Stimulated activated CD4-positive, alpha-beta T cell treated with anti-CD3 and anti-CD28 coated beads, Interleukin-15, amount 100 ng/mL, for 24 hours (primary cell): Measurements from ENCODE around the gene BCL2L14.

ENCODE experiments used
- DNase-seq: peaks from one replicate; pipeline ENCODE4 v3.0.0-alpha.2; 2020

Gene BCL2L14

DNA sequence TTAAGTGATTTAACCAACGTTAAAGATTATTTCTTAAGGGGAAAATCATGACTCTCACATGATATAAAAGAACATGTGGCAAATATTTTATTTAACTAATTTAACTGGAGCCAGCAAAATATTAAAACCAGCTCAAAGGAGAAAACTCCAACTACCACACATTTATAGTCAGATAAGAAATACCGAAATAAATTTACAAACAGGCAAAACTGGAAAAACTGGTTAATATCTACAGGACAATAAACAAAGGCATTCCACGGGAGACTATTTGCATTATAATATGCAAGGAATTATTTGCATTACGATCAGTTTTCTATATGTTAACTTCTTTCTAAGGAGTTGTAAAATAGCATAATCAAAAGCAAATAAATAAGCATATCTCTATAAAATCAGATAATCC is 13.8 kb upstream of the BCL2L14 start:
- no peak for DNase-seq

DNA sequence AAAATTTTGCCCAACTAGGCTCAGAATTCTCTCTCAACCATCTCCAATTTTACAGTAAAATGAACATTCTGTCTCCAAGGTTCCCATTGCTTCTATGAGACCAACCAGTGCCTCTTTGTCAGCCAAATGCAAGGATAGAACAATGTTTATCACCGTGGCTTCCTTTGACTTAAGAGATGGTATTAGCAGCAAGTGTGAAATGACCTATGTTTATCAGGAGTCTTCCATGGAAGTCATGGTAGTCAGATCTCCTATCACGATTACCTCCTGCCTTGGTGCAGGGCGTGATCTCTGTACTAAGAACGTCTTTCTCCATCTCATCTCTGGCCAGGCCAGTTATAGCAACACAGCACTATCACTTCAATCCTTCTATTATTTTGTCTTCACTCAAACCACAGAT is 6.1 kb upstream of the BCL2L14 start:
- no peak for DNase-seq

DNA sequence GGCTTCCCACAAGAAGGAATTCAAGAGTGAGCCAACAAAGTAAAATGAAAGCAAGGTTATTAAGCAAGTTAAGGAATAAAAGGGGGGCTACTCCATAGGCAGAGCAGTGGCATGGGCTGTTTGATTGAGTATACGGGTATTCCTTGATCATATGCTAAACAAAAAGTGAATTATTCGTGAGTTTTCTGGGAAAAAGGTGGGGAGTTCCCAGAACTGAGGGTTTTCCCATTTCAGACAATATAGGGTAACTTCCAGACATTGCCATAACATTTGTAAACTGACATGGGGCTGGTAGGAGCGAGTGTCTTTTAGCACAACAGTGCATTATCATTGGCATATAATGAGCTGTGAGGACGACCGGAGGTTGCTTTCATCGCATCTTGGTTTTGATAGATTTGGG is 2.0 kb upstream of the BCL2L14 start:
- DNase-seq: no peak

DNA sequence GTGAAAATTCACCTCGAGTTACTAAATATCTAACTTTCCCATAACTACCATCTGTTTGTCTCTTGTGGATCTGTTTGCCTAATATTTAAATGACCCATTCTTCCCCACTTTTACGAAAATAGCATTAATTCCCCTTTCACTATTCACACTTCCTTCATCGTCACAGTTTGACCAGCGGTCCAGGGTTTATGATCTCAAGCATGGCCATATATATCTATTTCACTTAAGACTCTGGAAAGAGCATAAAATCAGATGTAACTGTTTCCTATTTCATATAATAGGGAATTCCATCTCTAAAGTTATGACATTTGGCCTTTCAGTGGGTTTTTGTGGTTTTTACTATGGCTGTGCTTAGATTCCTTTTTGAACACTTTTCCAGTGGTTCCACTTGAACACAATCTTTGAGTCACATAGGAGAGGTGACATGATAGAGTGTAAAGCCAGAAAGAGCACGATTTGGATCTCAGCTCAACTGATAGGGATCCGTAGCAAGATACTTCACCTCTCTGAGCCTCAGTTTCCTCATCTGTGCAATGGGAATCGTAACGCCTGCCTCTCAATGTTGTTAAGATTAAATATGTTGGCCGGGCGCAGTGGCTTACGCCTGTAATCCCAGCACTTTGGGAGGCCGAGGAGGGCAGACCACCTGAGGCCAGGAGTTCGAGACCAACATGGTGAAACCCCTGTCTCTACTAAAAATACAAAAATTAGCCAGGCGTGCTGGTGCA is 754 bp upstream of the BCL2L14 start:
- DNase-seq: no peak

DNA sequence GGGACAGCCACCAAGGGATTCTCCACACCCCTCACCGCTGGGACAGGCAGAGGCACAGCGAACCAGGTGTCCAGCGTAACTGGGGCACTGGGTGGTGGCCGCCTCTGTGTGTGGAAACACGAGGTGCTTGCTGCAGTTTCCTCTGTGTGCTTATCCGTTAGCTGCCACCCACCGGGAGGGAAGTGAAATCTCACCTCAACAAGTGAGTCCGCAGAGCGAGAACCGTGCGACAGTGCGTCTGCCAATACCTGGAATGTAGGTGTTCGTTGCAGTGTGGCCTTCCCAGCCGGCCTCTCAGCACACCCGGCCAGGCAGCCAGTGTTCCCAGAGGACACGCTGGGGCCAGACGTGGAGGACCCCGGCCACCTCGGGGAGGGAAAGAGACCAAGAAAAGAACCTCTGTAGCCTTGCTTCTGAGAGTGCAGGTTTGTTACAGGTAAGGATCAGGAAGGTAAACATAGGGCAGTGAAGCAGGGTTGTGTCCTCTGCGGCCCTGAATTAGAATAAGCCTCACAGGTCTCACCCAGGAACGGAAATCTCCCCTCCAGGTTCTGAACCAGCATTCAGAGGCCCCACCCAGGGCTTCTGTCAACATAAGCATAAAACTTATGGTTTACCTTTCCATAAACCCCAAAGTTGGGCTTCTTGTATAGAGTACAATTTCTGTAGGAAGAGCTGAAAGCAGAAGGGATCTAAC is 1.5 kb downstream of the BCL2L14 start:
- peak; percentile 56 for DNase-seq

DNA sequence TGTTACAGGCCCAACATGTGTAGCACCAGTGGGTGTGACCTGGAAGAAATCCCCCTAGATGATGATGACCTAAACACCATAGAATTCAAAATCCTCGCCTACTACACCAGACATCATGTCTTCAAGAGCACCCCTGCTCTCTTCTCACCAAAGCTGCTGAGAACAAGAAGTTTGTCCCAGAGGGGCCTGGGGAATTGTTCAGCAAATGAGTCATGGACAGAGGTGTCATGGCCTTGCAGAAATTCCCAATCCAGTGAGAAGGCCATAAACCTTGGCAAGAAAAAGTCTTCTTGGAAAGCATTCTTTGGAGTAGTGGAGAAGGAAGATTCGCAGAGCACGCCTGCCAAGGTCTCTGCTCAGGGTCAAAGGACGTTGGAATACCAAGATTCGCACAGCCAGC is 8.6 kb downstream of the BCL2L14 start:
- no peak for DNase-seq

DNA sequence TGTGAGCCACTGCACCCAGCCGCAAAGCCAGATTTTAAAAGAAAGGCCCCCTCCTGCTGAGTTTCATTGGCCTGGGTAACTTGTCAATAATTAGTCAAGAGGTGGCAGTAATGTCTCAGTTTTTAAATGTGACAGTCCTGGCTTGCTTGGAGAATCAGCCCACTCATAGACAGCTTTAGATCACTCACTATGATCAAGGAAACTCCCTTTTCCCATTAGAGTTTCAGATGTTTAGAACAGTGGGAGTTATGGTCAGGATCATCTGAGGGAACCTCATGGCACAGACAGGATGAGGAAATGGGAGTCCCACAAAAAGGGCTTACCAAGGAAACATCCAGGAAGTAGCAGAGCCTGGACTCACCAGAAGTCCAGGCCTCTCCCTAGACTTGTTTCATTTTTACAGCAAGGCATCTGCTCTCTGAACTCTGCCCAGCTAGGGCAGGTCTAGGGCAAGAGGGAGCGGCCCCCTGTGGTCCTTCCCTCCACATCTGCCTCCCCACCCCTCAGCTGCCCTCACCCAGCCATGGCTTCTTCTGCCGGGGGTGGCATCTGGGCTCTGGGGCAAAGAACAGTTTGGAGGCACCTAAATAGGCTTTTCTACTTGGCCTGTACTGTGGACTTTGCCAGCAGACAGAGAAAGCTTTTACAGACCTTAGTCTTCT is 11.2 kb downstream of the BCL2L14 start:
- no peak for DNase-seq

DNA sequence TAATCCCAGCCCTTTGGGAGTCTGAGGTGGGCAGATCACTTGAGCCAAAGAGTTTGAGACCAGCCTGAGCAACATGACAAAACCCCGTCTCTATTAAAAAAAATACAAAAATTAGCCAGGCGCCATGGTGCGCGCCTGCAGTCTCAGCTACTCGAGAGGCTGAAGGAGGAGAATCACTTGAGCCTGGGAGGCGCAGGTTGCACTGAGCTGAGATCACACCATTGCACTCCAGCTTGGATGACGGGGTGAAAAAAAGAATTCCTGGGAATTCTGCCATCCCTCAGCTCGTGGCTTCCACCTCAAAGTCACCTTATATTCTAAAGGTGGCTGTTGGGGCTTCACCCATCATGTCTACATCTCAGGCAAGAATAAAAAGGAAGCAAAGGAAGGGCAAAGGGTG is 12.9 kb downstream of the BCL2L14 start:
- DNase-seq: no peak

DNA sequence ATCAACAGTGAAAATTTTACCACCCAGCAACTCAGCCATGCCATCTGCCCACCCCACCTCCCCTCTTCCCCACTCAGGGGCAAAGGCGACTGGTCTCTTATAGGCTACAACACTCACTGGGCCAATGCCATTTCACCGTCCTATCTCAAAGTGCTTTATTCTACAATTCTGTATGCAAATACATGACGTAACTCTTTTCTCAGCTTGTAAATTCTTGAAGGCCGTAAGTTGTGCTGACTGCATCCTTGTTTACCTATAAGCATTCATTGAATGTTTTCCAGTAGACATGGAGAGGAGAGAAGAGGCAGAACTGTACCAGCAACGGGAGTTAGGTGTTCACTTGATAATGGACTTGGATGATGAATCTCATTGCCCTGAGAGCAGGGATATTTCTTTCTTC is 15.6 kb downstream of the BCL2L14 start:
- DNase-seq: no peak

DNA sequence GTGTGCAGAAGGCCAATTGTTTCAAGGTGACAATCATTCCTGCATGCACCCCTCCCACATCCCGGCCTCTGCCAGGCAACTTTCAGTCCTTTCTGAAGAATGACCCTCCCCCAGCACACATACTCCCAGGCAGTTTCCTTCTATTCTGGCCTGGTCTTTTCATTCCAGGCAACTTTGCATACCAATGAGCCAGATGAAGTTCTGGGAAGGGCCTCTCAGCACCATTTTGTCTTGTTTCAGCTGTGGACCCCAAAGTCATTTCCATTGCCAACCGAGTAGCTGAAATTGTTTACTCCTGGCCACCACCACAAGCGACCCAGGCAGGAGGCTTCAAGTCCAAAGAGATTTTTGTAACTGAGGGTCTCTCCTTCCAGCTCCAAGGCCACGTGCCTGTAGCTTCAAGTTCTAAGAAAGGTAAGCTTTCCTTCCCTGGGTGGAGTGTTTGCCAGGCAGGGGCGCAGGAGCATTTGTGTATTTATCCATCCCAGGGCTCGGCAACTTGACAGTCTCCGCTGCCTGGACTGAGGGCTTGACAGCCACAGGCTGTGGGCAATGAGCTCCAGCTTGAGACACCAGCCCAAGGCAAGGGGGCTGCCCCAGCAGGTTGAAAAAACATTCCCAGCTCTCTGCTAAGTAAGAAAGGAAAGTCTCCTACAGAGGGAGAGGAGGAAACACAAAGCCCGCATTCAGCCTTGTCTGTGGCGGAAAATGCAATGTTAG is 16.4 kb downstream of the BCL2L14 start:
- no peak for DNase-seq

DNA sequence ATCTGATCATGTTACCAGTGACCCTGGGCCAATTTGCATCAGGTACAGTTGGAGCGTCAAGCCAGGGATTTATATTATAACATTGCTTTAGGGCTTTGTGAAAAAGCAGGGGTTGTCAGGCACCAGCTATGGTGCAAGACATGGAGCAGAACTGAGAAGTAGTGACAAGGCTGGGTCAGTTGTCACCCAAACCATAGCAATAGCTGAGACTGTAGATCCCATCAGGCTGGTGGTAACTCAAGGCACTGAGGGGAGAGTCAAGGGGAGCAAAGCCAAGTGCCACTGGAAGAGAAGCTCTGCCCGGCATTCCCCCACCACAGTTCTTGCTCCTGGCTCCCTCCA is 16.9 kb downstream of the BCL2L14 start:
- no peak for DNase-seq

DNA sequence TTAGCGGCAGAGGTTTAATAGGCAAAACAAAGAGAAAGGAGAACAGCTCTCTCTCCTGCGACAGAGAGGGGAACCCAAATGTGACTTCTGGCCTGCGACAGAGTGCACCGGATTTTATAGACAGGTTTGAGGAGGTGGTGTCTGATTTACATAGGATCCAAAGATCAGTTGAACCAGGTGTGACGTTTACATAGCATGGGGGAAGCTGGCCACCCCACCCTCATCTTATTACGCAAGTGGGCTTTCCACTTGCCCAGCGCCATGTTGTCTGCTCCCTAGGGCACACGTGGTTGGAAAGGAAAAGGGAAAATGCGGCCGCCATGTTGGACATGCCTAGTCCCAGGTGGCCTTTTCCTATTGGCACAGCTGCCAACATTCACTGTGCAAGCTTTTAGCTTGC is 17.4 kb downstream of the BCL2L14 start:
- no peak for DNase-seq

DNA sequence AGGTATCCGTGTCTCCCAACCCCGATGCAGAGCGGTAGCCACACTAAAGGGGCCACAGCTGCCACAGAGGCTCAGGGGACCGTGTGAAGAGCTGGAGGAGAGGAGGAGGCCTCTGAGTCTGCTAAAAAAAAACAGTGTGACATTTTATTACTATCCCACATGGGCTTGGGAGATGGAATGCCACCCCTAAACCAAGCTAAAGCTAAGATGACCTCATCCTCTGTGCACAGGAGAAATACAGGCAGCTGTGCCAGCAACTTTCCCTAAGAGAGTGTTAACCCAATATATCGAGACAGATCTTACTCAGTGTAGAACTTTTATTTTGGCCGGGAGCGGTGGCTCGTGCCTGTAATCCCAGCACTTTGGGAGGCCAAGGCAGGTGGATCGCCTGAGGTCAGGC is 18.0 kb downstream of the BCL2L14 start:
- no peak for DNase-seq

DNA sequence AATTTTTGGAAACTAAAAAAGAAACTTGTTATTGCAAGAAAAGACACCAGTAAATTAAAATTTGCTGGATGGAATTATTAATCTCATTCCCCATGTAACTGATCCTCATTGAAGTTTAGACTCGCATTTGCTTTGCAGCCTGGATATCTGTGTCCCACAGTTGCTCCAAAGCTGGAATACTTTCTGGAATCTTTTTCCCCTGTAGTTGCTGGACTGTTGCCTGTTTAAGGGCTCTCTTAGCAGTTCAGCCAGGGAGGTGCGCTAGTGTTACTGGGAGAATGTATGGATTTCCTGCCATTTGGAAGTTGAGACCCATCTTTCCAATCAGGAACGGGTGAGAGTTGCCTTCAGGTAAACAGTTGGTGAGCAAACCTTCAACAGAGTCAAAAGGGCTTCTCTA is 20.3 kb downstream of the BCL2L14 start:
- no peak for DNase-seq

DNA sequence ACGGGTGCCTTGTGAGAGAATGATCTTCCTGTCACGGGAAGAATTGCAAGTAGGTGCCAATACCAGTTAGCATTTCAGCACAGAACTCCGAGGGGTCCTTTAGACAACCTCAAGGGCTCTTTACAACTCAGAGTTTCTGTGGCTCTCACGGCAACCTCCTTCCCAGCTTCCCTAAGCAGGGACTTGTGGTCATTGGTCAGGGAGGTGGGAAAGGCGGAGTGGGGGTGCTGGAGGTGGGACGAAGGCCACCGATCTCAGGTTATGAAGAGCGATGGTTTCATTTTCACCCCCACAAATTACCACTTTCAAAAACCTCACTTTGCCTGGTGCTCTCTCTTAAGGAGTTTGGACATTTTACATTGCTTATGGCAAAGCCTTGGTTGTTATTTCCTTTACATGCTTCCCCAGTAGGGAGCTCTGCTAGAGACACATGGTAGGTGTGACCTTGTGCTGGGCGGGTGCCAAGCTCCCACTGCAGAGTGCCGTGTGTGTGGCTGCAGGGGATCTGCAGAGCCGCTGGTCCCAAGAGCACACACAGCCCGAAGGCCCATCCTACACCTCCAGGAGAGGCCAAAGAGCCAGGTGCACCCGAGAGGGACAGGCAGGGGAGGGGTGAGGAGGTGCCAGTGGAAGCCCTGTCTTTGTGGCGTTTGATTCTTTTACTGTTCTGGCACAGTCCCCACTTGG is 21.4 kb downstream of the BCL2L14 start:
- no peak for DNase-seq

DNA sequence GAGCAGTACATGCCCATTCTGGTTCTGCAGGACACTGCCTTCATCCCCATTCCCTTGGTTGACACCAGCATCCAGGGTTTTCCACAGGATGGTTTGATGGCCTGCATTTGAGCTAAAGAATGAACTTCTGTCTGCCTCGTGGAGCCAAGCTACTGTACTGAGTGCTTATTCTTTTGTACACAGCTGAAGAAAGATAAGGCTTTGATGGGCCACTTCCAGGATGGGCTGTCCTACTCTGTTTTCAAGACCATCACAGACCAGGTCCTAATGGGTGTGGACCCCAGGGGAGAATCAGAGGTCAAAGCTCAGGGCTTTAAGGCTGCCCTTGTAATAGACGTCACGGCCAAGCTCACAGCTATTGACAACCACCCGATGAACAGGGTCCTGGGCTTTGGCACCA is 23.7 kb downstream of the BCL2L14 start:
- no peak for DNase-seq

DNA sequence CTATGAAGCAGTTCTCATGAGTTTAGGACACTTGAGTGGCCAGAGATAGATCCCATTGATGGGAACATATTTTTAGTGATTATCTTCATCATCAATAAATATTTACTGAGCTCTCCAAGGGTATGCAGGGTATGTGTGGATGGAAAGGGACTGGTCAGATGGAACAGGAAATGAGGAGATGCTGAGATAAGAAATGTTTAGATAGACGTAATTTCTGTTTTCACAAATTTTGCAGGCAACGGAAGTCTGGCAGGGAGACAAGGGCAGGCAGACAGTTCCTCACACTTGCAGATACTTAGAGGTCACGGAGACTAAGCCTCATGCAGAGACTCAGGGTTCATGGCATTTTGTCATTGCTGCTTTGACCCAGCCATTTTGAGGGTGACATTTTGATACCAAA is 24.3 kb downstream of the BCL2L14 start:
- DNase-seq: no peak

DNA sequence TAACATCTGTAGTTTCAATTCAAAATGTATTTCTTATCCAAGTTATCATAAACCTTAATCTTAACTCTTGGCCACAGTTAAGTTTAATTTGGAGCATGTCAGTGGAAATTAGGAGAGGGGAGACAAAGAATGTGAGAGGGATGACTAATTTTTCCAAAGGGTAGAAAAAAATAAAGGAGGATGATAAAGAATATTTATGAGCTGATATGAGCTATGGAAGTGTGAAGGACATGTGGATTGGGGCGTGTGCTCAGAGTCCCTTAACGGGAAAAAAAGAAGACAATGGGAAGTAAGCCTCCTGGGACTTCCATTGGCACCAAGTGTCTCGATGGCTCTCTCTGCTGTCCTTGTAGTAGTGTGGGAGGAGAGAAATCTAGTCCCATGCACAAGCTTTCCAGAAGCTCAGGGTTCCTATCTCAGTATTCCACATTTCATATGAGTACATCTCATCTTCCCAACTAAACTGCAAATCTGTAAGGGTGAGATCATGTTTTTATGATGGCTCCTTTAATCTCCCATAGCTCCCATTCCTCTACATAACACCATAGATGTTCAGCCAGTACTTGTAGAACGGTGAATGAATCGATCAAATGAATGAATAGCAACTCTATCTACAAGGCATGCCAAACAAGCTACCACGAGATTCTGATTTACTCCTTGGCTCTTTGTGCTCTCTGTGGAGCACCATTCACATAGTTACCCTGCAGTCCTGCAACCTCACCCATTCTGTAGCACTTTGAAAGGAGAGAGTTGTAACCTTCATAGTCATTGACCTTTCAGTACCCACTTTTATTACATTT is 27.4 kb downstream of the BCL2L14 start:
- no peak for DNase-seq

DNA sequence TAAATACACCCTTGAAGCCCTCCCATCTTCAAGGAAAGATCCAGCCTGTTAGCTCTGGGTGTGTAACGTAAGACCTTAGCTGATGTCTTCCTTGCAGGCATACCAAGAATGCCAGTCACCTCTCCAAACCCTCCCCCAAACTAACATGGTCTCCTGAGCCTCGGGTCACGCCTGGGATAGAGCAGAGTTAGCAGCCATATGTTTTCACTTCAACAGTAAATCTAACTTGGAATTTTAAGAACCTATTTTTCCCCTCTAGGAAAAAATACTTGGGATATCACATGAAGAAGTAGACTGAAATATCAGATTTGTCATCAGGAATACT is 27.9 kb downstream of the BCL2L14 start:
- DNase-seq: no peak

DNA sequence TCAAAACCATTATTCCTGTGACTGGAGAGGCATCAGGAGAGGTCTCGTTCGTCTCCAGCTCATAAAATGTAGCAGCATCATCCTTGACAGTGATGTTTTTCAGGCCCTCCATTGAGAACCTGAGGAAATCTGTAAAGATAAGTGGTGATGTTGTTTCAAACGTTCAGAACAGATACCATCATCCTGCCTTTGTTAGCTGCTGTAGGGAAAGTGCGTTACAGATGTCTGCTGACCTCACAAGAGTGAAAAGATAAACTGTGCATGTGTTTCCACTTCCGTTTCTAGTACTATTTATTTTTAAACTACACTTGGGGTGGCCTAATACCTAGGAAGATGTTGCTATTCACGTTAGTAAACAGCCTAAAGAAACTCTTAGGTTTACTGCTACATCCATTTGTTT is 28.4 kb downstream of the BCL2L14 start:
- no peak for DNase-seq

DNA sequence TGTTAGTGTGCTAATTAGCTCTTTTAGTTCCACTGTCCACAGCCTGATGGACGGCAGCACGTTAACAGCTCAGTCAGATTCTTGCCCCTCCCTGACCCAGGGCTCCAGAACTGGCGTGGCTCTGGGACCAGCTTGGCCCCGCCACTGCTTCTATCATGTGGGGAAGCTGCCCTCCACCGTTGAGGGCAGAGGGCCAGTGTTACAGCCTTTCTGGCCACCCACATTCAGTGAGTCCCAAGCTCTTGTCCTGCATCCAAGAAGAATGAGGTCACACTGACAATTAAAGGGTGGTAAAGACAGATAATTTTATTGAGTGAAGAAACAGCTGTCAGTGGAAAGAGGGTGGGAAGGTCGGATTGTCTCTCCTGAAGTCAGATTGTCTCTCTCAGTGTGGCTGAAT is 36.9 kb downstream of the BCL2L14 start:
- DNase-seq: no peak

DNA sequence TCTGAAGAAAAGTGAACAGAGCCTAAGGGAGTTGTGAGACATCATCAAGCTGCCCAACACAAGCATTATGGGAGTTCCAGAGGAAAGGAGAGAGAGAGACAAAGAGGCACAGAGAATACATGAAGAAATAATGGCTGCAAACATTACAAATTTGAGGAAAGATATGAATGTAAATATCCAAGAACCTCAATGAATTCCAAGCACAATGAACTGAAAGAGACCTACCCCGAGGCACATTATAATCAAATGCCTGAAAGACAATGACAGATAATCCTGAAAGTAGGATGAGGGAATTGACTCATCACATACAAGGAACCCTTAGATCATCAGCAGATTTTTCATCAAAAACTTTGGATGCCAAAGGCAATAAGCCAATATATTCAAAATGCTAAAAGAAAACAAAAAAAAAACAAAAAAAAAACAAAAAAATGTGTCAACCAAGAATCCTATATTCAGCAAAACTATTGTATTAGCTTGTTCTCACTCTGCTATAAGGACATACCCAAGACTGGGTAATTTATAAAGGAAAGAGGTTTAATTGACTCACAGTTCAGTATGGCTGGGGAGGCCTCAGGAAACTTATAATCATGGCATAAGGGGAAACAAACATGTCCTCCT is 37.8 kb downstream of the BCL2L14 start:
- no peak for DNase-seq
